HCT116 (cell line): ENCODE data around the gene PPM1H.

Experiments
- CTCF ChIP-seq, 3 experiments: fragments of 200-600 bp in 1 of 3; sonication (generic) in 1 of 3; IDR thresholded peaks in 2 of 3; conservative IDR thresholded peaks in 1 of 3; 2 replicates each; pipeline ENCODE4 v1.5.1; 2012 to 2017; ENCODE audit warnings: low read depth in 2 of 3, low read length in 2 of 3, antibody characterized with exemption in 1 of 3, borderline replicate concordance in 1 of 3, control low read depth in 1 of 3, mild to moderate bottlenecking in 1 of 3, mixed read lengths in 1 of 3, mixed run types in 1 of 3, moderate library complexity in 1 of 3; ENCODE audit not compliant: insufficient read depth in 1 of 3
- EZH2 ChIP-seq: fragments of 200-600 bp; sonication (generic); IDR thresholded peaks from 2 replicates; pipeline ENCODE4 v1.6.1; 2017; ENCODE audit warnings: antibody characterized with exemption, mixed run types
- POLR2A ChIP-seq: IDR thresholded peaks from 2 replicates; pipeline ENCODE4 v1.7.0; 2011; ENCODE audit warnings: borderline replicate concordance; ENCODE audit not compliant: insufficient read depth, insufficient read length; ENCODE audit errors: extremely low read depth
- POLR2AphosphoS5 ChIP-seq: IDR thresholded peaks from 2 replicates; pipeline ENCODE4 v1.6.1; 2011; ENCODE audit warnings: mild to moderate bottlenecking, low read depth, low read length, moderate library complexity
- SP1 ChIP-seq: IDR thresholded peaks from 2 replicates; pipeline ENCODE4 v1.6.1; 2012; ENCODE audit warnings: low read depth
- SRF ChIP-seq: IDR thresholded peaks from 2 replicates; pipeline ENCODE4 v1.6.1; 2012; ENCODE audit warnings: low read depth
- YY1 ChIP-seq: IDR thresholded peaks from 2 replicates; pipeline ENCODE4 v1.6.1; 2011; ENCODE audit warnings: low read length, low read depth, moderate library complexity, mild to moderate bottlenecking; ENCODE audit not compliant: insufficient replicate concordance; ENCODE audit errors: extremely low read depth
- TF ChIP-seq, protein P1 (sequence below): IDR thresholded peaks from 2 replicates; pipeline ENCODE4 v1.6.1; 2012; ENCODE audit warnings: low read depth

DNA sequence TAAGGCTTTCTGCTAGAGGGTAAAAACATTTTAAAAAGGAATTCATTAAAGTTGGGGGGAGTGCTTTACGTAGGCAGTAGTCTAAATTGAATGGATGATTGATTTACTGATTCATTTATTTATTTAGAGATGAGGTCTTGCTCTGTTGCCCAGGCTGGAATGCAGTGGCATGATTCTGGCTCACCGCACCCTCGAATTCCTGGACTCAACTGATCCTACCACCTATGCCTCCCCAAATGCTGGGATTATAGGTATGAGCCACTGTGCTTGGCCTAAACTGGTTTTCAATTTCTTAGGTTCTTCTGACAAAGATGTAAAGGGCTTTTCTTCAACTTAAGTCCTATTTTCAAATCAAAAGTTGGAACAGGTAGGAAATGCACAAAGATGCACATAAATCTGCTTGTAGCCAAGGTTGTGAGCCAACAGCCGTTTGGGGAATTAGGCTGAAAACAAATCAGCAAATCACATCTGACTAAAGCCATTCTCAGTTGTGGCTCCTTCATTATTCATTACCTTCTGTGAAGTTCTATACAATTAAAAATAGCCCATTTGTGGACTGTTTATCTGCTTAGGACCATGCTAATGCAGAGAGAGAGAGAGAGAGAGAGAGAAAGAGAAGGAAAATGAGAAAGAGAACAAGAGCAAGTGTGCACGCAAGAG lies 218.0 kb downstream of the PPM1H start:
- TF ChIP-seq EZH2 (no peak), CTCF (IDR thresholded peaks at IDR 0.05 in 2 of 3, conservative IDR thresholded peaks at IDR 0.05 in 1 of 3; ENCODE audit: borderline replicate concordance in 1 of 3, insufficient read depth in 1 of 3, low read depth in 2 of 3, low read length in 2 of 3) (no peak), POLR2AphosphoS5 (no peak), SRF (no peak), SP1 (no peak), POLR2A (no peak), YY1 (no peak)
- TF ChIP-seq, protein P1, sequence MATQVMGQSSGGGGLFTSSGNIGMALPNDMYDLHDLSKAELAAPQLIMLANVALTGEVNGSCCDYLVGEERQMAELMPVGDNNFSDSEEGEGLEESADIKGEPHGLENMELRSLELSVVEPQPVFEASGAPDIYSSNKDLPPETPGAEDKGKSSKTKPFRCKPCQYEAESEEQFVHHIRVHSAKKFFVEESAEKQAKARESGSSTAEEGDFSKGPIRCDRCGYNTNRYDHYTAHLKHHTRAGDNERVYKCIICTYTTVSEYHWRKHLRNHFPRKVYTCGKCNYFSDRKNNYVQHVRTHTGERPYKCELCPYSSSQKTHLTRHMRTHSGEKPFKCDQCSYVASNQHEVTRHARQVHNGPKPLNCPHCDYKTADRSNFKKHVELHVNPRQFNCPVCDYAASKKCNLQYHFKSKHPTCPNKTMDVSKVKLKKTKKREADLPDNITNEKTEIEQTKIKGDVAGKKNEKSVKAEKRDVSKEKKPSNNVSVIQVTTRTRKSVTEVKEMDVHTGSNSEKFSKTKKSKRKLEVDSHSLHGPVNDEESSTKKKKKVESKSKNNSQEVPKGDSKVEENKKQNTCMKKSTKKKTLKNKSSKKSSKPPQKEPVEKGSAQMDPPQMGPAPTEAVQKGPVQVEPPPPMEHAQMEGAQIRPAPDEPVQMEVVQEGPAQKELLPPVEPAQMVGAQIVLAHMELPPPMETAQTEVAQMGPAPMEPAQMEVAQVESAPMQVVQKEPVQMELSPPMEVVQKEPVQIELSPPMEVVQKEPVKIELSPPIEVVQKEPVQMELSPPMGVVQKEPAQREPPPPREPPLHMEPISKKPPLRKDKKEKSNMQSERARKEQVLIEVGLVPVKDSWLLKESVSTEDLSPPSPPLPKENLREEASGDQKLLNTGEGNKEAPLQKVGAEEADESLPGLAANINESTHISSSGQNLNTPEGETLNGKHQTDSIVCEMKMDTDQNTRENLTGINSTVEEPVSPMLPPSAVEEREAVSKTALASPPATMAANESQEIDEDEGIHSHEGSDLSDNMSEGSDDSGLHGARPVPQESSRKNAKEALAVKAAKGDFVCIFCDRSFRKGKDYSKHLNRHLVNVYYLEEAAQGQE = no peak
